SK-N-SH (cell line): ENCODE measurements around the gene CORO6. TPM values are rescaled to one million over a fixed set of nuclear protein-coding genes. Genes with fewer than 3 reads are reported as not detected.

Source experiments
- CTCF ChIA-PET: fragments of 300-600, 350-600 bp; formaldehyde crosslinking; extraction: SDS; loops from one replicate; lab custom pipeline; 2021; lab: Yijun Ruan, JAX
- POLR2A ChIA-PET: fragments of 350-600 bp; sonication (Branson Sonifier 250); formaldehyde crosslinking; extraction: SDS; loops from one replicate; lab custom pipeline; 2020; ENCODE audit warnings: antibody characterized with exemption, inconsistent platforms; lab: Yijun Ruan, JAX
- DNase-seq: peaks from one replicate; pipeline ENCODE4 v3.0.0; 2012
- H2AFZ ChIP-seq: fragments of 200-600 bp; sonication (generic); 2 replicates; pipeline ENCODE4 v1.8.1; 2016; ENCODE audit warnings: antibody characterized with exemption, mild to moderate bottlenecking, low read depth
- H3F3A ChIP-seq: fragments of 200-600 bp; sonication (generic); replicated peaks from 2 replicates; pipeline ENCODE3; 2016; ENCODE audit warnings: antibody characterized with exemption, mild to moderate bottlenecking; ENCODE audit not compliant: insufficient read depth
- H3K27ac ChIP-seq, 2 experiments: fragments of 200-500 bp in 1 of 2; fragments of 200-600 bp in 1 of 2; sonication (Bioruptor generic) in 1 of 2; sonication (generic), shearing (Covaris generic) in 1 of 2; 2 replicates each; pipeline versions ENCODE4 v1.5.1 to v1.6.1; 2014 to 2016; ENCODE audit warnings: low read depth in 2 of 2, inconsistent platforms in 1 of 2, low read length in 1 of 2, mild to moderate bottlenecking in 1 of 2, mixed read lengths in 1 of 2
- H3K27me3 ChIP-seq: fragments of 200-600 bp; sonication (generic), shearing (Covaris generic); 2 replicates; pipeline ENCODE4 v1.6.1; 2016; ENCODE audit warnings: mixed run types; ENCODE audit not compliant: insufficient read depth
- H3K36me3 ChIP-seq, 2 experiments: fragments of 200-500 bp in 1 of 2; fragments of 200-600 bp in 1 of 2; sonication (Bioruptor generic) in 1 of 2; sonication (generic) in 1 of 2; replicated peaks in 1 of 2; 2 replicates each; pipeline versions ENCODE3 to v1.5.1; 2014 to 2016; ENCODE audit warnings: low read length in 1 of 2, mild to moderate bottlenecking in 1 of 2; ENCODE audit not compliant: insufficient read depth in 2 of 2, control insufficient read depth in 1 of 2
- H3K4me1 ChIP-seq, 2 experiments: fragments of 200-500 bp in 1 of 2; fragments of 200-600 bp in 1 of 2; sonication (Bioruptor generic) in 1 of 2; sonication (generic), shearing (Covaris generic) in 1 of 2; 2 replicates each; pipeline versions ENCODE4 v1.5.1 to v1.6.1; 2014 to 2016; ENCODE audit warnings: low read depth in 1 of 2, low read length in 1 of 2, mixed run types in 1 of 2; ENCODE audit not compliant: insufficient read depth in 2 of 2, control insufficient read depth in 1 of 2
- H3K4me2 ChIP-seq: fragments of 200-600 bp; sonication (generic), shearing (Covaris generic); 2 replicates; pipeline ENCODE4 v1.6.1; 2017; ENCODE audit warnings: mixed run types
- H3K4me3 ChIP-seq, 2 experiments: fragments of 200-500 bp in 1 of 2; fragments of 200-600 bp in 1 of 2; sonication (Bioruptor generic) in 1 of 2; sonication (generic), shearing (Covaris generic) in 1 of 2; 2 replicates each; pipeline versions ENCODE4 v1.5.1 to v1.8.1; 2014 to 2016; ENCODE audit warnings: low read depth in 2 of 2, inconsistent platforms in 1 of 2, low read length in 1 of 2, mild to moderate bottlenecking in 1 of 2, mixed read lengths in 1 of 2, moderate library complexity in 1 of 2
- H3K79me2 ChIP-seq: fragments of 200-600 bp; sonication (generic); 2 replicates; pipeline ENCODE4 v1.8.1; 2017; ENCODE audit warnings: mild to moderate bottlenecking; ENCODE audit not compliant: insufficient read depth
- H3K9ac ChIP-seq: fragments of 200-600 bp; sonication (generic); 2 replicates; pipeline ENCODE4 v1.6.1; 2017; ENCODE audit warnings: mixed run types
- H3K9me2 ChIP-seq: fragments of 200-600 bp; sonication (generic); 2 replicates; pipeline ENCODE4 v1.6.1; 2017; ENCODE audit warnings: mixed run types
- H3K9me3 ChIP-seq: fragments of 200-600 bp; sonication (generic); 2 replicates; pipeline ENCODE4 v1.6.1; 2017; ENCODE audit warnings: mixed run types, mild to moderate bottlenecking, moderate library complexity
- H4K20me1 ChIP-seq: fragments of 200-600 bp; sonication (generic); 2 replicates; pipeline ENCODE4 v1.6.1; 2017; ENCODE audit warnings: mild to moderate bottlenecking, mixed run types; ENCODE audit not compliant: insufficient read depth
- CHD2 ChIP-seq: fragments of 150-350 bp; IDR thresholded peaks from 2 replicates; pipeline ENCODE4 v1.6.1; 2018; ENCODE audit warnings: low read length; ENCODE audit not compliant: partially characterized antibody
- ELF1 ChIP-seq: IDR thresholded peaks from 2 replicates; pipeline ENCODE4 v1.4.0; 2012
- EZH2phosphoT487 ChIP-seq: fragments of 200-600 bp; sonication (generic); IDR thresholded peaks from 2 replicates; pipeline ENCODE4 v1.6.1; 2017; ENCODE audit warnings: low read depth, mixed run types, mild to moderate bottlenecking, antibody characterized with exemption, moderate library complexity, borderline replicate concordance
- FOXJ3 ChIP-seq: sonication (generic); formaldehyde crosslinking; IDR thresholded peaks from 2 replicates; pipeline ENCODE4 v1.5.1; 2020; ENCODE audit warnings: mild to moderate bottlenecking, missing genetic modification reagents
- GABPA ChIP-seq: IDR thresholded peaks from 2 replicates; pipeline ENCODE4 v1.4.0; 2012; ENCODE audit warnings: low read depth, mild to moderate bottlenecking
- GATA2 ChIP-seq: sonication (generic); formaldehyde crosslinking; IDR thresholded peaks from 2 replicates; pipeline ENCODE4 v1.5.0; 2020; ENCODE audit warnings: mild to moderate bottlenecking, missing genetic modification reagents
- JUND ChIP-seq: IDR thresholded peaks from 2 replicates; pipeline ENCODE4 v1.4.0; 2012
- MXI1 ChIP-seq: IDR thresholded peaks from 2 replicates; pipeline ENCODE4 v1.6.1; 2012; ENCODE audit warnings: mild to moderate bottlenecking, low read depth, low read length, improper control_type of control experiment
- PBX3 ChIP-seq: IDR thresholded peaks from 2 replicates; pipeline ENCODE4; 2012
- POLR2AphosphoS5 ChIP-seq: IDR thresholded peaks from 2 replicates; pipeline ENCODE4 v1.6.1; 2012; ENCODE audit warnings: low read depth, low read length
- RAD21 ChIP-seq: IDR thresholded peaks from 2 replicates; pipeline ENCODE4 v1.6.1; 2012; ENCODE audit warnings: mild to moderate bottlenecking, low read length
- RCOR1 ChIP-seq: fragments of 150-350 bp; IDR thresholded peaks from 2 replicates; pipeline ENCODE4 v1.6.1; 2017; ENCODE audit warnings: antibody characterized with exemption, low read length
- RFX5 ChIP-seq: IDR thresholded peaks from 2 replicates; pipeline ENCODE4 v1.6.1; 2012; ENCODE audit warnings: mild to moderate bottlenecking, improper control_type of control experiment, low read length
- RXRA ChIP-seq: IDR thresholded peaks from 2 replicates; pipeline ENCODE4 v1.4.0; 2012; ENCODE audit warnings: low read depth, mild to moderate bottlenecking, borderline replicate concordance
- SIN3A ChIP-seq: IDR thresholded peaks from 2 replicates; pipeline ENCODE4 v1.6.1; 2012; ENCODE audit warnings: low read depth, mild to moderate bottlenecking, low read length, moderate library complexity, borderline replicate concordance
- SMC3 ChIP-seq: IDR thresholded peaks from 2 replicates; pipeline ENCODE4 v1.6.1; 2012; ENCODE audit warnings: low read depth, low read length, improper control_type of control experiment
- TAF1 ChIP-seq: IDR thresholded peaks from 2 replicates; pipeline ENCODE4 v1.6.1; 2012; ENCODE audit warnings: low read depth, mild to moderate bottlenecking, low read length, moderate library complexity, borderline replicate concordance
- TCF12 ChIP-seq: IDR thresholded peaks from 2 replicates; pipeline ENCODE4 v1.4.0; 2012
- TEAD4 ChIP-seq: IDR thresholded peaks from 2 replicates; pipeline ENCODE4 v1.4.0; 2012; ENCODE audit warnings: mild to moderate bottlenecking, borderline replicate concordance; ENCODE audit not compliant: insufficient read depth
- WGBS: methylation state at CpG from one replicate; pipeline ENCODE4 v1.1.6; 2017; ENCODE audit warnings: low lambda C conversion rate; 5-methylcytosine and 5-hydroxymethylcytosine counted together
- polyA plus RNA-seq, 3 experiments: library from polyadenylated mRNA; depleted of rRNA; stranded (reverse); fragments of >200 nt; gene quantifications; 2 replicates each; pipeline ENCODE4 v1.2.3, GENCODE V29; 2012
- TF ChIP-seq, protein P1 (sequence below): fragments of 200-600 bp; sonication (generic); IDR thresholded peaks from 2 replicates; pipeline ENCODE4 v1.6.1; 2017; ENCODE audit warnings: antibody characterized with exemption, mild to moderate bottlenecking, moderate library complexity
- TF ChIP-seq, protein P2 (sequence below): IDR thresholded peaks from 2 replicates; pipeline ENCODE4 v1.6.1; 2012; ENCODE audit warnings: mild to moderate bottlenecking, low read depth, low read length, moderate library complexity
- TF ChIP-seq, protein P3 (sequence below): IDR thresholded peaks from 2 replicates; pipeline ENCODE4 v1.4.0; 2012; ENCODE audit warnings: low read depth, borderline replicate concordance

The CORO6 gene
- polyA plus RNA-seq, 1 of the 3 experiments (the other 2 are of a cell fraction): 18.4 TPM

GRCh38 chr17:29572691-29573557, 49.8 kb downstream of the CORO6 start (continued):
- TF ChIP-seq GATA2 (CRISPR knock-in tag): no peak
- TF ChIP-seq FOXJ3 (CRISPR knock-in tag): no peak
- no peak for TF ChIP-seq ELF1
- peak; percentile 43 for TF ChIP-seq SMC3
- no peak for TF ChIP-seq GABPA
- no peak for TF ChIP-seq RFX5
- TF ChIP-seq TCF12: no peak
- no peak for TF ChIP-seq TEAD4
- TF ChIP-seq, protein P1, sequence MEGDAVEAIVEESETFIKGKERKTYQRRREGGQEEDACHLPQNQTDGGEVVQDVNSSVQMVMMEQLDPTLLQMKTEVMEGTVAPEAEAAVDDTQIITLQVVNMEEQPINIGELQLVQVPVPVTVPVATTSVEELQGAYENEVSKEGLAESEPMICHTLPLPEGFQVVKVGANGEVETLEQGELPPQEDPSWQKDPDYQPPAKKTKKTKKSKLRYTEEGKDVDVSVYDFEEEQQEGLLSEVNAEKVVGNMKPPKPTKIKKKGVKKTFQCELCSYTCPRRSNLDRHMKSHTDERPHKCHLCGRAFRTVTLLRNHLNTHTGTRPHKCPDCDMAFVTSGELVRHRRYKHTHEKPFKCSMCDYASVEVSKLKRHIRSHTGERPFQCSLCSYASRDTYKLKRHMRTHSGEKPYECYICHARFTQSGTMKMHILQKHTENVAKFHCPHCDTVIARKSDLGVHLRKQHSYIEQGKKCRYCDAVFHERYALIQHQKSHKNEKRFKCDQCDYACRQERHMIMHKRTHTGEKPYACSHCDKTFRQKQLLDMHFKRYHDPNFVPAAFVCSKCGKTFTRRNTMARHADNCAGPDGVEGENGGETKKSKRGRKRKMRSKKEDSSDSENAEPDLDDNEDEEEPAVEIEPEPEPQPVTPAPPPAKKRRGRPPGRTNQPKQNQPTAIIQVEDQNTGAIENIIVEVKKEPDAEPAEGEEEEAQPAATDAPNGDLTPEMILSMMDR: peak; percentile 66
- TF ChIP-seq RXRA: no peak
- TF ChIP-seq RCOR1: no peak
- TF ChIP-seq CHD2: no peak
- TF ChIP-seq JUND: no peak

GRCh38 chr17:29571883-29572681, 50.6 kb downstream of the CORO6 start:
- Histone ChIP-seq H3K9ac (no peak overlapping the region), H3K9me2 (no peaks in the 10 kb centered on the region), H4K20me1 (0 out of 2 replicates have a peak, but pooled peaks cover 4% of the 10 kb centered on the region), H3F3A (peaks cover 7% of the 10 kb centered on the region), H3K4me3 (no peak overlapping the region), H3K9me3 (no peaks in the 10 kb centered on the region), H3K27me3 (no peaks in the 10 kb centered on the region), H3K36me3 (peaks cover 0 to 43% of the 10 kb centered on the region in 2 experiments), H3K27ac (no peak overlapping the region), H2AFZ (no peak overlapping the region), H3K4me1 (peaks cover 8 to 21% of the 10 kb centered on the region in 2 experiments; a peak in 1 of 4 replicates), H3K4me2 (no peak overlapping the region), H3K79me2 (peaks cover 6% of the 10 kb centered on the region; the same call in 1 of the 2 replicates)
- DNase-seq: peak; percentile 68
- 77% methylated on average over 15 of the region's 30 CpGs for whole genome bisulfite sequencing
- POLR2A ChIA-PET: no interaction called here
- CTCF ChIA-PET: interaction anchor here (0.7 to 11.6 kb wide), 33 partner anchors 8 to 541 kb away, joined by 3 to 166 read pairs (median 4); partner anchors contain the start of genes ANKRD13B, GIT1, MYO18A and SSH2
- TF ChIP-seq RAD21 (no peak), POLR2AphosphoS5 (no peak), MXI1 (no peak), PBX3 (no peak), EZH2phosphoT487 (no peak), TAF1 (no peak), SIN3A (no peak), SMC3 (no peak)
- TF ChIP-seq, protein P2, sequence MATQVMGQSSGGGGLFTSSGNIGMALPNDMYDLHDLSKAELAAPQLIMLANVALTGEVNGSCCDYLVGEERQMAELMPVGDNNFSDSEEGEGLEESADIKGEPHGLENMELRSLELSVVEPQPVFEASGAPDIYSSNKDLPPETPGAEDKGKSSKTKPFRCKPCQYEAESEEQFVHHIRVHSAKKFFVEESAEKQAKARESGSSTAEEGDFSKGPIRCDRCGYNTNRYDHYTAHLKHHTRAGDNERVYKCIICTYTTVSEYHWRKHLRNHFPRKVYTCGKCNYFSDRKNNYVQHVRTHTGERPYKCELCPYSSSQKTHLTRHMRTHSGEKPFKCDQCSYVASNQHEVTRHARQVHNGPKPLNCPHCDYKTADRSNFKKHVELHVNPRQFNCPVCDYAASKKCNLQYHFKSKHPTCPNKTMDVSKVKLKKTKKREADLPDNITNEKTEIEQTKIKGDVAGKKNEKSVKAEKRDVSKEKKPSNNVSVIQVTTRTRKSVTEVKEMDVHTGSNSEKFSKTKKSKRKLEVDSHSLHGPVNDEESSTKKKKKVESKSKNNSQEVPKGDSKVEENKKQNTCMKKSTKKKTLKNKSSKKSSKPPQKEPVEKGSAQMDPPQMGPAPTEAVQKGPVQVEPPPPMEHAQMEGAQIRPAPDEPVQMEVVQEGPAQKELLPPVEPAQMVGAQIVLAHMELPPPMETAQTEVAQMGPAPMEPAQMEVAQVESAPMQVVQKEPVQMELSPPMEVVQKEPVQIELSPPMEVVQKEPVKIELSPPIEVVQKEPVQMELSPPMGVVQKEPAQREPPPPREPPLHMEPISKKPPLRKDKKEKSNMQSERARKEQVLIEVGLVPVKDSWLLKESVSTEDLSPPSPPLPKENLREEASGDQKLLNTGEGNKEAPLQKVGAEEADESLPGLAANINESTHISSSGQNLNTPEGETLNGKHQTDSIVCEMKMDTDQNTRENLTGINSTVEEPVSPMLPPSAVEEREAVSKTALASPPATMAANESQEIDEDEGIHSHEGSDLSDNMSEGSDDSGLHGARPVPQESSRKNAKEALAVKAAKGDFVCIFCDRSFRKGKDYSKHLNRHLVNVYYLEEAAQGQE: no peak
- TF ChIP-seq, protein P3, sequence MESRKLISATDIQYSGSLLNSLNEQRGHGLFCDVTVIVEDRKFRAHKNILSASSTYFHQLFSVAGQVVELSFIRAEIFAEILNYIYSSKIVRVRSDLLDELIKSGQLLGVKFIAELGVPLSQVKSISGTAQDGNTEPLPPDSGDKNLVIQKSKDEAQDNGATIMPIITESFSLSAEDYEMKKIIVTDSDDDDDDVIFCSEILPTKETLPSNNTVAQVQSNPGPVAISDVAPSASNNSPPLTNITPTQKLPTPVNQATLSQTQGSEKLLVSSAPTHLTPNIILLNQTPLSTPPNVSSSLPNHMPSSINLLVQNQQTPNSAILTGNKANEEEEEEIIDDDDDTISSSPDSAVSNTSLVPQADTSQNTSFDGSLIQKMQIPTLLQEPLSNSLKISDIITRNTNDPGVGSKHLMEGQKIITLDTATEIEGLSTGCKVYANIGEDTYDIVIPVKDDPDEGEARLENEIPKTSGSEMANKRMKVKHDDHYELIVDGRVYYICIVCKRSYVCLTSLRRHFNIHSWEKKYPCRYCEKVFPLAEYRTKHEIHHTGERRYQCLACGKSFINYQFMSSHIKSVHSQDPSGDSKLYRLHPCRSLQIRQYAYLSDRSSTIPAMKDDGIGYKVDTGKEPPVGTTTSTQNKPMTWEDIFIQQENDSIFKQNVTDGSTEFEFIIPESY: no peak
